ENCODE results near the gene CGB7.
A peak's percentile ranks its signal among the peaks of the same experiment; 100 is the strongest.

- TF ChIP-seq, protein P1, sequence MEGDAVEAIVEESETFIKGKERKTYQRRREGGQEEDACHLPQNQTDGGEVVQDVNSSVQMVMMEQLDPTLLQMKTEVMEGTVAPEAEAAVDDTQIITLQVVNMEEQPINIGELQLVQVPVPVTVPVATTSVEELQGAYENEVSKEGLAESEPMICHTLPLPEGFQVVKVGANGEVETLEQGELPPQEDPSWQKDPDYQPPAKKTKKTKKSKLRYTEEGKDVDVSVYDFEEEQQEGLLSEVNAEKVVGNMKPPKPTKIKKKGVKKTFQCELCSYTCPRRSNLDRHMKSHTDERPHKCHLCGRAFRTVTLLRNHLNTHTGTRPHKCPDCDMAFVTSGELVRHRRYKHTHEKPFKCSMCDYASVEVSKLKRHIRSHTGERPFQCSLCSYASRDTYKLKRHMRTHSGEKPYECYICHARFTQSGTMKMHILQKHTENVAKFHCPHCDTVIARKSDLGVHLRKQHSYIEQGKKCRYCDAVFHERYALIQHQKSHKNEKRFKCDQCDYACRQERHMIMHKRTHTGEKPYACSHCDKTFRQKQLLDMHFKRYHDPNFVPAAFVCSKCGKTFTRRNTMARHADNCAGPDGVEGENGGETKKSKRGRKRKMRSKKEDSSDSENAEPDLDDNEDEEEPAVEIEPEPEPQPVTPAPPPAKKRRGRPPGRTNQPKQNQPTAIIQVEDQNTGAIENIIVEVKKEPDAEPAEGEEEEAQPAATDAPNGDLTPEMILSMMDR (IDR thresholded peaks at IDR 0.05): peak in 1 of 5 experiments; percentile 5
- TF ChIP-seq POLR2A (IDR thresholded peaks at IDR 0.05) (no peak), EP300 (IDR thresholded peaks at IDR 0.05; ENCODE audit: low read depth) (no peak)
Observed at GRCh38 chr19:49073514-49074378, 16.2 kb upstream of the CGB7 start.

Measured in transverse colon (tissue), 3 donors.